ENCODE results near the gene VIP.

Gene VIP

DNA sequence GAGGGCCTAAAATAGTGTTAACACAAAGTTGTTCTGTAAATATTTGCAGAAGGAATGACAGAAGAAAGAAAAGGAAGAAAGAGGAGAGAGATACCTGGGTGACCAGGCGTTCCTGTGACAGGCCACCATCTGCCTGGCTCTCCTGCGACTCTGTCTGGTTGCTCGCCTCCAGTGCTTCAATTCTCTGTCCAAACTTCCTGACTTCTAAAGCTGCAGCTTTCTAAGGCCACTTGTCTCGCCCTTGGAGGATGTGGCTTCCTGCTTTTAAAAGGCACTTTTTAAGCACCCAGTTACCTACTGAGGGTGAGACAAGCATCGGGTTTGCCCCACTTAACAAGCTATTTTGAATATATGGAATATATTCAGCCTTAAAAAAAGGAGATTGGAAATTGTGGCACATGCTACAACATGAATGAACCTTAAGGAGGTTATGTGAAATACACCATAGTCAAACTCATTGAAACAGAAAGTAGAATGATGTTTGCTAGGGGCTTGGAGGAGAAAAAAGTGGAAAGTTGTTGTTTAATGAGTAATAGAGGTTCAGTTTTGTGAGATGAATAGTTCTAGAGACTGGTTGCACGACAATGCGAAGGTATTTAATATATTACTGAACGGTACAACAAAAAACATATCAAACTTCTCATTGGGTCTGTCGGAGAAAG lies 32.8 kb downstream of the VIP start:
- no peak for DNase-seq

DNA sequence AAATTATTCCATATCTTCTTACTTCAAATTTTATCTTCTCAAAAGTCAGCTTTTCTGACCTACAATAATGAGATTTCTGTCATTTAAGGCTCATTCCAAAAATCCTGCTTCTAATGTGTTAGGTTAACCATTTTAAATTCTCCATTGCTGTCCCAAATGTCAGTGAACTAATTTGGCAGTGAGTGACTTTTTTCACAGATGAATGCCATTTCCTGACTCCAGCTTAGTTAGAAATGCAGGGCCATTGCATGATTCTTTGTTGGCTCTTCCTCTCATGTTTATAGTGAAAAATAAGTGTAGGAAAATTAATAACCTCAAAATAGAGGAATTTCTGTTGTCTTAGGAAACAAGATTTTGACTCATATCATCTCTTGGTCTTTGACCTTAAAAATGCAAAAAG lies 44.1 kb downstream of the VIP start:
- no peak for DNase-seq

GRCh38 chr6:152804150-152804549 lies 53.6 kb downstream of the VIP start:
- DNase-seq, result no peak

Measured in right forelimb (tissue), 1 donor.